ENCODE measurements around the gene FAM20A. TPM values are rescaled to one million over a fixed set of nuclear protein-coding genes. Genes with fewer than 3 reads are reported as not detected.

FAM20A gene
- polyA plus RNA-seq, 1 donor: 10.2 TPM

GRCh38 chr17:68579194-68579927, 21.8 kb downstream of the FAM20A start:
- no CpG with 5 or more reads among the region's 8 CpGs for WGBS (ENCODE audit: insufficient coverage, low lambda C conversion rate)
- Histone ChIP-seq H3K36me3 (ENCODE audit: control insufficient read depth, insufficient read depth, low read length) (no peaks in the 10 kb centered on the region), H3K27me3 (ENCODE audit: control insufficient read depth, insufficient read depth, low read length) (no peaks in the 10 kb centered on the region), H3K4me1 (ENCODE audit: control insufficient read depth, insufficient read depth, low read length) (no peaks in the 10 kb centered on the region), H3K9me3 (ENCODE audit: control insufficient read depth, low read depth, low read length) (no peaks in the 10 kb centered on the region), H3K4me3 (ENCODE audit: low read length) (no peak overlapping the region), H3K27ac (ENCODE audit: low read length) (no peak overlapping the region)
- DNase-seq: no peak

GRCh38 chr17:68578236-68578635, 22.9 kb downstream of the FAM20A start:
- Histone ChIP-seq H3K4me1 (ENCODE audit: control insufficient read depth, insufficient read depth, low read length) (no peaks in the 10 kb centered on the region), H3K9me3 (ENCODE audit: control insufficient read depth, low read depth, low read length) (no peaks in the 10 kb centered on the region), H3K27ac (ENCODE audit: low read length) (no peak overlapping the region), H3K36me3 (ENCODE audit: control insufficient read depth, insufficient read depth, low read length) (no peaks in the 10 kb centered on the region), H3K27me3 (ENCODE audit: control insufficient read depth, insufficient read depth, low read length) (no peaks in the 10 kb centered on the region), H3K4me3 (ENCODE audit: low read length) (no peak overlapping the region)
- WGBS (ENCODE audit: insufficient coverage, low lambda C conversion rate): 100% methylated on average over 1 of the region's 3 CpGs
- DNase-seq: no peak

GRCh38 chr17:68577497-68577821, 23.7 kb downstream of the FAM20A start:
- no peaks in the 10 kb centered on the region for H3K9me3 ChIP-seq (ENCODE audit: control insufficient read depth, low read depth, low read length)
- 70% methylated on average over 2 of the region's 3 CpGs for WGBS (ENCODE audit: insufficient coverage, low lambda C conversion rate)
- H3K27me3 ChIP-seq (ENCODE audit: control insufficient read depth, insufficient read depth, low read length): no peaks in the 10 kb centered on the region
- H3K36me3 ChIP-seq (ENCODE audit: control insufficient read depth, insufficient read depth, low read length): no peaks in the 10 kb centered on the region
- no peak overlapping the region for H3K27ac ChIP-seq (ENCODE audit: low read length)
- no peak overlapping the region for H3K4me3 ChIP-seq (ENCODE audit: low read length)
- H3K4me1 ChIP-seq (ENCODE audit: control insufficient read depth, insufficient read depth, low read length): no peaks in the 10 kb centered on the region
- DNase-seq: no peak

- H3K36me3 ChIP-seq (ENCODE audit: control insufficient read depth, insufficient read depth, low read length): no peaks in the 10 kb centered on the region
- no peaks in the 10 kb centered on the region for H3K4me1 ChIP-seq (ENCODE audit: control insufficient read depth, insufficient read depth, low read length)
- peak in 1 of 2 donors; percentile 13 for DNase-seq
- no peaks in the 10 kb centered on the region for H3K9me3 ChIP-seq (ENCODE audit: control insufficient read depth, low read depth, low read length)
- no peaks in the 10 kb centered on the region for H3K27me3 ChIP-seq (ENCODE audit: control insufficient read depth, insufficient read depth, low read length)
- H3K4me3 ChIP-seq (ENCODE audit: low read length): no peak overlapping the region
- no peak overlapping the region for H3K27ac ChIP-seq (ENCODE audit: low read length)
- WGBS (ENCODE audit: insufficient coverage, low lambda C conversion rate): no CpG with 5 or more reads among the region's 8 CpGs
Measured at GRCh38 chr17:68576811-68577496, 24.2 kb downstream of the FAM20A start.

GRCh38 chr17:68576137-68576536, 25.0 kb downstream of the FAM20A start:
- Histone ChIP-seq H3K4me1 (ENCODE audit: control insufficient read depth, insufficient read depth, low read length) (no peaks in the 10 kb centered on the region), H3K27ac (ENCODE audit: low read length) (no peak overlapping the region)
- no peak for DNase-seq

GRCh38 chr17:68573338-68573737, 27.8 kb downstream of the FAM20A start:
- Histone ChIP-seq H3K4me3 (ENCODE audit: low read length) (no peak overlapping the region), H3K36me3 (ENCODE audit: control insufficient read depth, insufficient read depth, low read length) (no peaks in the 10 kb centered on the region), H3K4me1 (ENCODE audit: control insufficient read depth, insufficient read depth, low read length) (no peaks in the 10 kb centered on the region), H3K27me3 (ENCODE audit: control insufficient read depth, insufficient read depth, low read length) (no peaks in the 10 kb centered on the region), H3K9me3 (ENCODE audit: control insufficient read depth, low read depth, low read length) (no peaks in the 10 kb centered on the region), H3K27ac (ENCODE audit: low read length) (no peak overlapping the region)
- WGBS (ENCODE audit: insufficient coverage, low lambda C conversion rate): 100% methylated on average over 1 of the region's 1 CpG
- DNase-seq: no peak

More at GRCh38 chr17:68576137-68576536, 25.0 kb downstream of the FAM20A start:
- WGBS (ENCODE audit: insufficient coverage, low lambda C conversion rate): no CpG with 5 or more reads among the region's 2 CpGs
- Histone ChIP-seq H3K9me3 (ENCODE audit: control insufficient read depth, low read depth, low read length) (no peaks in the 10 kb centered on the region), H3K27me3 (ENCODE audit: control insufficient read depth, insufficient read depth, low read length) (no peaks in the 10 kb centered on the region), H3K4me3 (ENCODE audit: low read length) (no peak overlapping the region), H3K36me3 (ENCODE audit: control insufficient read depth, insufficient read depth, low read length) (no peaks in the 10 kb centered on the region)

- 94% methylated on average over 4 of the region's 6 CpGs for WGBS (ENCODE audit: insufficient coverage, low lambda C conversion rate)
- Histone ChIP-seq H3K36me3 (ENCODE audit: control insufficient read depth, insufficient read depth, low read length) (no peaks in the 10 kb centered on the region), H3K27ac (ENCODE audit: low read length) (no peak overlapping the region), H3K4me1 (ENCODE audit: control insufficient read depth, insufficient read depth, low read length) (no peaks in the 10 kb centered on the region), H3K27me3 (ENCODE audit: control insufficient read depth, insufficient read depth, low read length) (no peaks in the 10 kb centered on the region), H3K9me3 (ENCODE audit: control insufficient read depth, low read depth, low read length) (no peaks in the 10 kb centered on the region), H3K4me3 (ENCODE audit: low read length) (no peak overlapping the region)
- DNase-seq: no peak
Measured at GRCh38 chr17:68572138-68572842, 28.9 kb downstream of the FAM20A start.

GRCh38 chr17:68570526-68570925, 30.6 kb downstream of the FAM20A start:
- Histone ChIP-seq H3K9me3 (ENCODE audit: control insufficient read depth, low read depth, low read length) (no peaks in the 10 kb centered on the region), H3K36me3 (ENCODE audit: control insufficient read depth, insufficient read depth, low read length) (no peaks in the 10 kb centered on the region), H3K4me3 (ENCODE audit: low read length) (no peak overlapping the region), H3K27ac (ENCODE audit: low read length) (no peak overlapping the region), H3K4me1 (ENCODE audit: control insufficient read depth, insufficient read depth, low read length) (no peaks in the 10 kb centered on the region), H3K27me3 (ENCODE audit: control insufficient read depth, insufficient read depth, low read length) (no peaks in the 10 kb centered on the region)
- WGBS (ENCODE audit: insufficient coverage, low lambda C conversion rate): no CpG with 5 or more reads among the region's 1 CpG
- DNase-seq: no peak

- Histone ChIP-seq H3K9me3 (ENCODE audit: control insufficient read depth, low read depth, low read length) (no peaks in the 10 kb centered on the region), H3K27ac (ENCODE audit: low read length) (no peak overlapping the region), H3K27me3 (ENCODE audit: control insufficient read depth, insufficient read depth, low read length) (no peaks in the 10 kb centered on the region), H3K36me3 (ENCODE audit: control insufficient read depth, insufficient read depth, low read length) (no peaks in the 10 kb centered on the region), H3K4me3 (ENCODE audit: low read length) (no peak overlapping the region), H3K4me1 (ENCODE audit: control insufficient read depth, insufficient read depth, low read length) (no peaks in the 10 kb centered on the region)
- DNase-seq: no peak
Measured at GRCh38 chr17:68569346-68569745, 31.8 kb downstream of the FAM20A start.

- H3K36me3 ChIP-seq (ENCODE audit: control insufficient read depth, insufficient read depth, low read length): no peaks in the 10 kb centered on the region
- no CpG with 5 or more reads among the region's 2 CpGs for WGBS (ENCODE audit: insufficient coverage, low lambda C conversion rate)
- H3K27ac ChIP-seq (ENCODE audit: low read length): no peak overlapping the region
- no peak overlapping the region for H3K4me3 ChIP-seq (ENCODE audit: low read length)
- no peak for DNase-seq
- H3K27me3 ChIP-seq (ENCODE audit: control insufficient read depth, insufficient read depth, low read length): no peaks in the 10 kb centered on the region
- H3K4me1 ChIP-seq (ENCODE audit: control insufficient read depth, insufficient read depth, low read length): no peaks in the 10 kb centered on the region
- no peaks in the 10 kb centered on the region for H3K9me3 ChIP-seq (ENCODE audit: control insufficient read depth, low read depth, low read length)
Measured at GRCh38 chr17:68568581-68568980, 32.6 kb downstream of the FAM20A start.

All from large intestine (tissue), 3 donors.